ENCODE results near the gene G6PC2.

Gene G6PC2

GRCh38 chr2:168948621-168949212 is 47.6 kb downstream of the G6PC2 start:
- DNase-seq (ENCODE audit: low spot score): peak; percentile 18

- DNase-seq (ENCODE audit: low spot score): no peak
Observed at GRCh38 chr2:168949324-168949723, 48.2 kb downstream of the G6PC2 start.

- no peak for DNase-seq (ENCODE audit: low spot score)
Observed at GRCh38 chr2:168951871-168952270, 50.8 kb downstream of the G6PC2 start.

GRCh38 chr2:168952424-168952823 is 51.3 kb downstream of the G6PC2 start:
- no peak for DNase-seq (ENCODE audit: low spot score)

GRCh38 chr2:168954256-168954655 is 53.2 kb downstream of the G6PC2 start:
- no peak for DNase-seq (ENCODE audit: low spot score)

- no peak for DNase-seq (ENCODE audit: low spot score)
Observed at GRCh38 chr2:168955321-168955720, 54.2 kb downstream of the G6PC2 start.

GRCh38 chr2:168956392-168956791 is 55.3 kb downstream of the G6PC2 start:
- DNase-seq (ENCODE audit: low spot score): no peak

All from activated CD4-positive, alpha-beta T cell treated with anti-CD3 and anti-CD28 coated beads, Interleukin-2, Interleukin-4, amounts not matched to agents 100 ng/mL and 50 ng/mL, durations not matched to agents 16 hours and 8 hours (primary cell).